NB4 (cell line): ENCODE results near the gene SYS1.

Source experiments
- DNase-seq: peaks from one replicate; pipeline ENCODE4 v3.0.0; 2010; ENCODE audit warnings: low read depth
- H3K4me3 ChIP-seq: one replicate; pipeline ENCODE4 v1.5.1; 2011; ENCODE audit warnings: mild to moderate bottlenecking, low read depth, low read length, moderate library complexity
- MYC ChIP-seq: IDR thresholded peaks from 2 replicates; pipeline ENCODE4 v1.6.1; 2011; ENCODE audit warnings: low read depth, low read length
- POLR2A ChIP-seq: IDR thresholded peaks from 2 replicates; pipeline ENCODE4 v1.6.1; 2011; ENCODE audit warnings: mild to moderate bottlenecking; ENCODE audit not compliant: insufficient read length; ENCODE audit errors: extremely low read depth
- TF ChIP-seq, protein P1 (sequence below): IDR thresholded peaks from one replicate; pipeline ENCODE4 v1.5.1; 2012; ENCODE audit warnings: low read depth, low read length
- TF ChIP-seq, protein P2 (sequence below): IDR thresholded peaks from 2 replicates; pipeline ENCODE4 v1.6.1; 2011; ENCODE audit warnings: low read depth, low read length

The SYS1 gene

DNA sequence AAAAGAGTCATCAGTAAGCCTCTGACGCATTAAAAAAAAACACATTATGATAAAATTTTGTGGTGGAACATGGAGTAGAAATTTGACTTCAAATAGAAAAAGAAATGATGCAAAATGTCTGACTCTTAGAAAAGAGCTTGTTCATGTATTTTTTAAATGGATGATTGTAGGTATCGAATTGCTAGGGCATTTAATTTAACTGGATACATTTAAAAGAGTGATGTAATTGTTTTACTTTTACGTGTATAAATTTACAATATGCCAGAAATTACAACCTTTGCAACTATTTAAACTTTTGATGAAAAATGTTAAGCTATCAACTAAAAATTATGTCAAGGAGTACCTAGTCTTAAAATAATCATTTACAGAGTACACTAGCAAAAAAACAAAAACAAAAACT is 10.2 kb upstream of the SYS1 start:
- no peak overlapping the region for H3K4me3 ChIP-seq
- TF ChIP-seq, protein P1, sequence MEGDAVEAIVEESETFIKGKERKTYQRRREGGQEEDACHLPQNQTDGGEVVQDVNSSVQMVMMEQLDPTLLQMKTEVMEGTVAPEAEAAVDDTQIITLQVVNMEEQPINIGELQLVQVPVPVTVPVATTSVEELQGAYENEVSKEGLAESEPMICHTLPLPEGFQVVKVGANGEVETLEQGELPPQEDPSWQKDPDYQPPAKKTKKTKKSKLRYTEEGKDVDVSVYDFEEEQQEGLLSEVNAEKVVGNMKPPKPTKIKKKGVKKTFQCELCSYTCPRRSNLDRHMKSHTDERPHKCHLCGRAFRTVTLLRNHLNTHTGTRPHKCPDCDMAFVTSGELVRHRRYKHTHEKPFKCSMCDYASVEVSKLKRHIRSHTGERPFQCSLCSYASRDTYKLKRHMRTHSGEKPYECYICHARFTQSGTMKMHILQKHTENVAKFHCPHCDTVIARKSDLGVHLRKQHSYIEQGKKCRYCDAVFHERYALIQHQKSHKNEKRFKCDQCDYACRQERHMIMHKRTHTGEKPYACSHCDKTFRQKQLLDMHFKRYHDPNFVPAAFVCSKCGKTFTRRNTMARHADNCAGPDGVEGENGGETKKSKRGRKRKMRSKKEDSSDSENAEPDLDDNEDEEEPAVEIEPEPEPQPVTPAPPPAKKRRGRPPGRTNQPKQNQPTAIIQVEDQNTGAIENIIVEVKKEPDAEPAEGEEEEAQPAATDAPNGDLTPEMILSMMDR = no peak
- TF ChIP-seq, protein P2, sequence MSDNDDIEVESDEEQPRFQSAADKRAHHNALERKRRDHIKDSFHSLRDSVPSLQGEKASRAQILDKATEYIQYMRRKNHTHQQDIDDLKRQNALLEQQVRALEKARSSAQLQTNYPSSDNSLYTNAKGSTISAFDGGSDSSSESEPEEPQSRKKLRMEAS = no peak
- TF ChIP-seq MYC = no peak
- no peak for TF ChIP-seq POLR2A
- no peak for DNase-seq

DNA sequence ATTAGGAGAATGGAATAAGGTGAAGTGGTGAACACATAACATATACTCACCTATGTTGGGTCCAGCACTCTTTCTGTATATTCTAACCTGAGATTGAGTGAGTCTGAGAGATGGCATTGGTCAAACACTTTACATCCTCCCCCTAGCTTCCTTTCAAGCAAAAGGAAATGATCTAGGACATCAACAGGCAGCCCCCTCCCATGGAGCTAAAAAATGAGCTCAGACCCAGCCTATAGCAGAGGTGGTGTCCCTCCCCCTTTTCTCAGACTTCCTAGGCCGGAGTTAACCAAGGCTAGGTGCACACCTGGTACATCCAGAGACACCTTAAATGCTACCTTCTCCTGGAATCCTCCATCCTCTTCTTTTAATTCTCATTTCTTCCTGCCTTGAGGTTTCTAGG is 9.2 kb upstream of the SYS1 start:
- no peak for DNase-seq
- TF ChIP-seq POLR2A (no peak), MYC (no peak)
- TF ChIP-seq, protein P1 = no peak
- TF ChIP-seq, protein P2 = no peak
- H3K4me3 ChIP-seq = no peak overlapping the region

DNA sequence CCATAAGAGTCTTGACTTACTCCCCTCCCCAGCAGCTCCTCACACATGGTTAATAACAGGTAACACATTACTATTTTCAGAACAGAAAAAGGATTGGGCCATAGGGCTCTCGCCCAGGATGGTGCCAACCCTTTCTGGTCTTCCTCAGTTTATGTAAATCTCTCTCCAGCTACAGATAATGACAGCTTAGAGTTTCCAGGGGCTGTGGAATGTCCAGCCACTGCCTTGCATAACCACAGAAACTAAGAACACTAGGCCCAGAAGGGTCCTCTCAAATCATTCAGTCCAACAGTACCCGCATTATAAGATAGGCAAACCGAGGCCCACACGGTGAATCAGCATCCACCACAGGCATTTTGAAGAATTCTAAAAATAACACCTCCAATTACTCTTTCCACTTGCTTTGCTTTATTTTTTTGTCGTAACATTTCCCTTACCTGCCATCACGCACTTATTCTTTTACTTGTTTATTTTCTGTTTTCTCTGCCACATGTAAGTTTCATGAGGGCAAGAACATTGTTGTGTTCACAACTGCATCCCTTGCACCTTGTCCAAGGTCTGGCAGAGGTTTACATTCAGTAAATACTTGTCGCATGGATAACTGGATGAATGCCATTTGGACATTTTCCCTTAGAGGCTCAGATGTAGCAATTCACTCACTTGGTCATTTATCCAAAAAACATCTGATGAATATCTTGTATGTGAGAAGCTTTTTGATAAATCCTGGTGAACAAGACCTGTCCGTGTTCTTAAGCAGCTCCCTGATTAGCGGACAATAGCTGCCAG is 8.3 kb upstream of the SYS1 start:
- DNase-seq = no peak
- no peak overlapping the region for H3K4me3 ChIP-seq
- TF ChIP-seq MYC (no peak), POLR2A (no peak)
- TF ChIP-seq, protein P2 = no peak
- TF ChIP-seq, protein P1 = no peak

DNA sequence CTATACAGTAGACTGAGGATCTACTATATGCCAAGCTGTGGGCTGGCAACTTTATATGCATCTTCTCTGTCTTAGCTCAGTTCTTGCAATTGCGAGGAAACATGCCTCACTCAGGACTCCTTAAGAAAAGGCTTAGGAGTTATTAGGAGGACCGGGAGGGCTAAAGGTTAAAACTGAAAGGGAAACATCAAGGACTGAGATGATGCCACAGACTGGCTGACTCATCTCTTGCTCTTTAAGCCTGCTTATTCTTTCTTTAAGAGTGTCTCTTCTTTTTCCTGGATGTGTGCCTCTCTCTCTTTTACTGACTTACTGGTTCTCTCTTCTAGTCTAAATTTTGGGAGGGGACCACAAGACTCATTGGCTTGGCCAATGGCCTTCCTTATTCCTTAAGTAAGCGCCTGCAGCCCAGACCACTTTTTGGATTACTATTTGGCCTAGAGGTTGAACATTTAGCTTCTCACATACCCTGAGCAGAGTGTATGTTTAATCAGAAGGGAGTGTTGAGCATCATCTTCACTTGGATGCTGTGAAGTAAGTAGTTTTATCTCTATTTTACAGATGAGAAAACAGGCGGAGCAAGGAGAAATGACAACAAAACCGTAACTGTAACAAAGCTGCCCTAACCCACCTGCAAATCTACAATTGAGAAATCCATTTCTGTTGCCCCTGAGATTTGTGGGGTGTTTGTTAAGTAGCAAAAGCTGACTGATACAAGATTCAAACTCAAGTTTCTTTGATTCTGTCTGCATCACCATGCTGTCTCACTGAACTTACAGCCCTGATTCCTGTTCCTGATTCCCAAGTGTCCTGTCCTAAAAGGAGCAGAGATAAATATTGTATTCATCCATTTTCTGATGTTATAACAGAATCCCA is 7.5 kb upstream of the SYS1 start:
- TF ChIP-seq MYC (no peak), POLR2A (no peak)
- TF ChIP-seq, protein P1 = no peak
- TF ChIP-seq, protein P2 = no peak
- no peak for DNase-seq
- H3K4me3 ChIP-seq = no peak overlapping the region

DNA sequence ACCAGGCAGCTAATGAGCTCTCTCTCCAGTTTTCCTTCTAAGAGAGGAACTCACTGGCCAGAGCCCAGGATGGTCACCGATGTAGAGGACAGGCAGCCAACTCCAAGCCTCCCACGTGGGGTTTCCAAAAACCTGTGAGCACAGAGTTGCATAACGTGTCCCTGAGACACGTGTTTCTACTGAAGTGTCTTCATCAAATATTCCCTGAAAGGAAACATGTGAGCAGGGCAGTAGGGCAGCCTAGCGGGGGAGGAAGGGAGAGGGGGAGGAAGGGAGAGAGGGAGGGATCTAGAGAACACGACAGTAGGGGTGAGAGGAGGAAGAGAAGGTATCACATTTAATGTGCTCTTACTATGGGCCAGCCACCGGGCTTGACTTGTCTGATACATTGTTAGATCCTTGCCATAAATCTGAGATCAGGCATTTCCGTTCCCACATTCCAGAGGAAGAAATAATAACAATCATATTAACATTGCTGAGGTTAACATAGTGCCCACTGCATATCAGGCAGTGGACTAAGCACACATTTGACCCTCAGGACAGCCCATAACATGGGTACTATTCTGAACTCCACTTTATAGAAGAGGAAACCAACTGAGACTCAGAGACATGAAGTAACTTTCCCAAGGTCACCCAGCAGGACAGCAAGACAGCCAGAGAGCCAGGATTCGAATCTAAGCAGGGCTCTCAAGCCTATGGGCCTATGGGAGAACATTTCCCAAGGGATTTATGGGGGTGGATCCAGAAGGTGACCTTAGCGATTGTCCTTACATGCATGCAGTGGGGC is 4.5 kb upstream of the SYS1 start:
- no peak overlapping the region for H3K4me3 ChIP-seq
- peak; percentile 60 for TF ChIP-seq MYC
- TF ChIP-seq, protein P2 = peak; percentile 95
- TF ChIP-seq, protein P1 = no peak
- peak; percentile 60 for DNase-seq
